HG03108 (cell line): ENCODE measurements around the gene DRD4.
"Not testable (repeated sequence)": the region's sequence is repeated elsewhere in the genome, so short reads cannot be mapped to it uniquely, and the experiment has no call there.

Experiments used
- ATAC-seq: cut with Tn5 transposase; IDR thresholded peaks from one replicate; pipeline ENCODE4 v1.9.1; 2021; ENCODE audit warnings: moderate library complexity; ENCODE audit not compliant: unreplicated experiment

The DRD4 gene

GRCh38 chr11:641806-642370 lies 4.8 kb downstream of the DRD4 start:
- no peak for ATAC-seq

- no peak for ATAC-seq
Observed at GRCh38 chr11:643366-643765, 6.3 kb downstream of the DRD4 start.

DNA sequence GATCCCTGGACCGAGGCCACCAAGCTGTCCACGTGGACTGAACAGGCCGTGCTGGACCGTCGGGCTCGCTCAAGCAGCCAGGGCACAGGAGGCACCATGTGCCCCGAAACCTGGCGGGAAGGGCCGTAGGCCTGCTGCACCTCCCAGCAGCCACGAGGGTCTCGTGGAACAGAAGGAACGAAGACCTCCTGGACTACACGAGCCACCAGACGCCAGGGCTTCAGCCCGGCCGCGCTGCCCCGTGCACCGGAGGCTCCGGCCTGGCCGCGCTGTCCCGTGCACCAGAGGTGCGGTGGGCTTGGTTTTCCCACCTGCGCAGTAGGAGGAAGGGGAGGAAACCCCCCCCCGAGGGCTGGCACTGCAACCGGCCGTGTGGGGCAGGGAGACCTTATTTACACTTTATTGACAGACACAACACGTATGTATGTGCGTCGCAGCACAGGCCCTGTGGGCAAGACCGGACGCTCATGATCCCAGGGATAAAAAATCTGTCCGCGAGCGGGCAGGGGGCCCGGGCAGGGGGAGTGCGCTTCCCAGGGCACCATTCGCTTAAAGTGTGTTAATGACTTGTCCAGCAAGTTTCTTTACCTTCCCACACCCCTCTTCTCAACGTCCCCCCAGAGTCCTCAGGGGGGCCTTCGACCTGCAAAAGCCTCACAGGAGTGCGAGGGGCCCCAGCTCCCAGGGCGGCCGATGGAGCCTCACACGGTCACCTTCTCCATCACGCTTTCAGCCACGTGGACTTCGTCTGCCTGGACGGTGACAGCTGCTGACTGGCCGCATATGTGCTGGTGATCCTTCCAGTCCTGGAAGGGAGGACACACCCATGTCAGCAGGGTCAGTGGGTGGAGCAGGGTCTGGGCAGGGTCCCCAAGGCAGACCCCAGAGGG lies 7.0 kb downstream of the DRD4 start:
- no peak for ATAC-seq

GRCh38 chr11:645536-645935 lies 8.5 kb downstream of the DRD4 start:
- no peak for ATAC-seq

DNA sequence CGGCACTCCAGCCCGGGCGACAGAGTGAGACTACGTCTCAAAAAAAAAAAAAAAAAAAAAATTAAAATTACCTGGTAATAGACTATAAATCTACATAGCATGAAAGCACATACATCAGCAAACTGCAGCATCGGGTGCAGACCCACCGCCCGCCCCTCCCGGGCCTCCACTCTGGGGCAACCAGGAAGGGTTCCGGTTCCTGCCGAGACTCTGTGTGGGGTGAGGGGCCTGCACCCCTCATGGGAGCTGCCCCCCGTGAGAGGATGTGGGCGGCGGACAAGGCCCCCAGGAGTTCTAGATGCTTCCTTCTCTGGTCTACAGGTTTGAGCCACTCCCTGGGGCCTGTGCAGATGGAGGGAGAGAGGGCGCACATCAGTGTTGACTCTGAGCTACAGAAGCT lies 9.1 kb downstream of the DRD4 start:
- ATAC-seq = no peak

- ATAC-seq = not testable (repeated sequence)
Observed at GRCh38 chr11:647672-648158, 10.6 kb downstream of the DRD4 start.

- no peak for ATAC-seq
Observed at GRCh38 chr11:650482-650881, 13.4 kb downstream of the DRD4 start.

DNA sequence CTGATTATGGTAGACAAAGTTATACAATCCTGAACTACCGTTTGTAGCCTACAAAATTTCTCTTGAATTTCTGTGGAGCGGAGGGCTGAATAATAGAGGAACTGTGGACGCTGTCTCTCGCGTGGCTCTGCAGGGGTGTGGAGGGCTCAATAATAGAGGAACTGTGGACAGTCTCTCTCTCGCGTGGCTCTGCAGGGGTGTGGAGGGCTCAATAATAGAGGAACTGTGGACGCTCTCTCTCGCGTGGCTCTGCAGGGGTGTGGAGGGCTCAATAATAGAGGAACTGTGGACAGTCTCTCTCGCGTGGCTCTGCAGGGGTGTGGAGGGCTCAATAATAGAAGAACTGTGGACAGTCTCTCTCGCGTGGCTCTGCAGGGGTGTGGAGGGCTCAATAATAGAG lies 16.1 kb downstream of the DRD4 start:
- not testable (repeated sequence) for ATAC-seq

DNA sequence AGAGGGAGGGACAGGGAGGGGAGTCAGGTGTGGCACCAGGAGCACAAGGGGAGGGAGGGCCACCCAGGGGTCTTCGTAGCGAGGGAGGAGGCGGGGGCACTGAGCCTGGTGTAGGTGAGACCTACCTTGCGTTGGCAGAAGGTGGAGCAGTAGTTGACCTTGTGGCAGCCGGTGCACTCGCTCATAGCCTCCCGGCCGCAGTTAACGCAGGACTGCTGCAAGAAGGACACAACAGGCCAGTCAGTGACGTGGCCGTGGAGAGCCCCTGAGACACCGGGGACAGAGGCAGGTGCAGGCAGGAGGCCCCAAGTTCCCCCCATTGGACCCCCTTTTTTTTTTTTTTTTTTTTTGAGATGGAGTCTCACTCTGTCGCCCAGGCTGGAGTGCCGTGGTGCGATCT lies 16.8 kb downstream of the DRD4 start:
- ATAC-seq = no peak

- not testable (repeated sequence) for ATAC-seq
Observed at GRCh38 chr11:654444-654843, 17.4 kb downstream of the DRD4 start.

- ATAC-seq = no peak
Observed at GRCh38 chr11:655036-655726, 18.1 kb downstream of the DRD4 start.

DNA sequence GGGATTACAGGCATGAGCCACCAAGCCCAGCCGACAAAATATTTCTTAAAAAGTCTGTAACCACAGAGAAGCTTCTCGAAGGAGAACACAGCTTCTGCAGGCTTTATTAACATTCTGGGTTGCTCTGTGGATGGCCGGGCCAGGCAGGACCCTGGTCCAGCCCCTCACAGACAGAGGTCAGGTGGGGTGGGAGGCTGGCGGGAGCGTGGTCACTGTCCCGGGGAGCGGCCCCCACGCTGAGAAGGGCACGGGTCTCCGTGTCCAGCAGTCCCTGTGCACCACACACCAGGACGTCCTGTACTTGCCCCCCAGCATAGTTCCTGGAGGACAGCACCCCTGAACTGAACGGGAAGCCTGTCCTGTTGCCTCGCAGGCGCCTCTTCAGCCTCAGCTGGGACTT lies 19.4 kb downstream of the DRD4 start:
- ATAC-seq = no peak

GRCh38 chr11:656866-657265 lies 19.8 kb downstream of the DRD4 start:
- ATAC-seq = no peak

DNA sequence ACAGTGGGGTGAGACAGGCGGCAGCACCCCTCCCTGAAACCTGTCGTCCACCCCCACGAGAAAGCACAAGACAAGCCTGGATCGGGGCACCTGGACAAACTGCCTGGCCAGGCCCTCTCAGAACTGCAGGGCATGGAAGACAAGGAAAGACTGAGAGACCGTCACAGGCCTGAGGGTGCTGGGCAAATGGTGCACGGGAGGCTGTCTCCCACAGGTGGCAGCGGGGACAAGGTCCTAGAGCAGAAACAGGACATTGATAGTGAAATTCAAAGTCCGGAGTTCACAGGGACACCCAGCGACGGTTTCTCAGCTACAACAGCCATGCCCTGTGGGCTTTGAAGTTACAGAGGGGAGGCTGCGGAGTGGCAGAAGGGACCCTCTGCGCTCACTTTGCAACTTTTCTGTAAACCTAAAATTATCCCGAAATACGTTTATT lies 20.6 kb downstream of the DRD4 start:
- ATAC-seq = no peak

DNA sequence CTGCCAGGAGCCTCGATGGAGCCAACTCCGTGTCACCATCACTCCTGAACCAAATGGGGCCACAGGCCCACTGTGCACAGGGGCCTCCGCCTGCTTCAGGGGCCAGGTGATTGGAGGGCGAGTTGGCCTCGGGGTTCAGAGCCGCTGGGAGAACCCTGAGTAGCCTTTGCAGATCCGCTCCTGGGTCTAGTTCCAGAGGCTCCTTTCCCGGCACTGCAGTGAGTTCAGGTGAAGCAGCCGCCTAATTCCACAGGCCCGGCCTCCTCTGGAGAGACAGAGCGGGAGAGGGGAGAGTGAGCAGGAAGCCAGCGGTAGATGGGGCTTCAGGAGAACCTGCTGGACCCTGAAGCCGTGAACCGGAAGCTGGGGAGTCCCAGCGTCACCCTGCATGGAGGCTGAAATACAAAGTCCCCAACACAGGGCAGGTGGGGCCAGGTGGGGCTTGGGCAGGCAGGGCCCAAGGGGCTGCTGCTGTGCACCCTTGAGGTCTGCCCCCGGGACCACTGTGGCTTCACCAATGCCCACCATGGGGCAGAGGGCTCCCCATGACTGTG lies 22.5 kb downstream of the DRD4 start:
- no peak for ATAC-seq

- no peak for ATAC-seq
Observed at GRCh38 chr11:660281-660680, 23.2 kb downstream of the DRD4 start.

- ATAC-seq = no peak
Observed at GRCh38 chr11:660681-661444, 23.8 kb downstream of the DRD4 start.

GRCh38 chr11:662689-663274 lies 25.7 kb downstream of the DRD4 start:
- no peak for ATAC-seq

GRCh38 chr11:665062-665703 lies 28.1 kb downstream of the DRD4 start:
- ATAC-seq = no peak
